IMR-90 (cell line): ENCODE measurements around the gene PSMC5. TPM values are rescaled to one million over a fixed set of nuclear protein-coding genes. Genes with fewer than 3 reads are reported as not detected.

Experiments
- ATAC-seq: fragments of 200-7000 bp; cut with Tn5 transposase; 2 replicates; pipeline ENCODE4 v1.9.1; 2020; ENCODE audit warnings: low read depth, mild to moderate bottlenecking, moderate library complexity
- BruUV-seq: library from RNA; stranded (reverse); fragments of 400-500 nt; replicated peaks from 2 replicates; lab custom pipeline; 2021; lab: Mats Ljungman, UMichigan
- CTCF ChIA-PET: fragments of 300-600 bp; formaldehyde crosslinking; extraction: SDS; loops from one replicate; lab custom pipeline; 2021; ENCODE audit warnings: antibody characterized with exemption; lab: Yijun Ruan, JAX
- POLR2A ChIA-PET: fragments of 300-600 bp; sonication (Branson Sonifier 250); formaldehyde crosslinking; loops from one replicate; lab custom pipeline; 2022; ENCODE audit warnings: antibody characterized with exemption; ENCODE audit not compliant: unreplicated experiment; lab: Charles Lee
- DNase-seq: peaks from one replicate; pipeline ENCODE4 v3.0.0; 2013
- H2AFZ ChIP-seq: replicated peaks from 2 replicates; pipeline ENCODE3; 2013; ENCODE audit warnings: low read length, mild to moderate bottlenecking; ENCODE audit not compliant: poor library complexity
- H2AK5ac ChIP-seq: 2 replicates; pipeline ENCODE4 v1.6.1; 2013; ENCODE audit warnings: low read depth, low read length, inconsistent platforms
- H2AK9ac ChIP-seq: replicated peaks from 2 replicates; pipeline ENCODE3; 2013; ENCODE audit warnings: mild to moderate bottlenecking, low read depth, low read length, moderate library complexity; ENCODE audit not compliant: poor library complexity
- H2BK120ac ChIP-seq: 2 replicates; pipeline ENCODE4 v1.6.1; 2013; ENCODE audit warnings: low read depth, low read length, inconsistent platforms
- H2BK15ac ChIP-seq: 3 replicates; pipeline ENCODE4 v1.6.1; 2013; ENCODE audit warnings: low read depth, low read length, inconsistent platforms
- H2BK20ac ChIP-seq: 2 replicates; pipeline ENCODE4 v1.6.1; 2013; ENCODE audit warnings: low read depth, mild to moderate bottlenecking, inconsistent platforms, low read length, moderate library complexity
- H2BK5ac ChIP-seq: 2 replicates; pipeline ENCODE4 v1.6.1; 2013; ENCODE audit warnings: mild to moderate bottlenecking, low read depth, low read length, inconsistent platforms; ENCODE audit not compliant: poor library complexity, severe bottlenecking
- H3K14ac ChIP-seq: replicated peaks from 2 replicates; pipeline ENCODE4 v1.6.1; 2013; ENCODE audit warnings: low read depth, low read length, inconsistent platforms
- H3K18ac ChIP-seq: 2 replicates; pipeline ENCODE4 v1.6.1; 2013; ENCODE audit warnings: low read depth, low read length, control low read depth
- H3K23ac ChIP-seq: 2 replicates; pipeline ENCODE4 v1.6.1; 2013; ENCODE audit warnings: low read depth, low read length, inconsistent platforms
- H3K27ac ChIP-seq: 2 replicates; pipeline ENCODE4 v1.5.1; 2013; ENCODE audit warnings: mild to moderate bottlenecking, control low read depth, low read length; ENCODE audit not compliant: insufficient read depth
- H3K27me3 ChIP-seq: 2 replicates; pipeline ENCODE4 v1.6.1; 2013; ENCODE audit warnings: low read length; ENCODE audit not compliant: control insufficient read depth, insufficient read depth
- H3K36me3 ChIP-seq: 2 replicates; pipeline ENCODE4 v1.6.1; 2013; ENCODE audit warnings: low read length, mixed read lengths; ENCODE audit not compliant: control insufficient read depth, insufficient read depth
- H3K4ac ChIP-seq: 2 replicates; pipeline ENCODE4 v1.6.1; 2013; ENCODE audit warnings: low read depth, low read length, inconsistent platforms
- H3K4me1 ChIP-seq: 2 replicates; pipeline ENCODE4 v1.6.1; 2013; ENCODE audit warnings: low read length, mixed read lengths; ENCODE audit not compliant: control insufficient read depth, insufficient read depth
- H3K4me2 ChIP-seq: 2 replicates; pipeline ENCODE4 v1.6.1; 2013; ENCODE audit warnings: low read depth, mild to moderate bottlenecking, control low read depth, low read length, moderate library complexity
- H3K4me3 ChIP-seq: 2 replicates; pipeline ENCODE4 v1.5.1; 2013; ENCODE audit warnings: low read depth, mild to moderate bottlenecking, control low read depth, low read length, moderate library complexity; ENCODE audit not compliant: insufficient read depth
- H3K56ac ChIP-seq: 2 replicates; pipeline ENCODE4 v1.6.1; 2013; ENCODE audit warnings: low read length, inconsistent platforms; ENCODE audit not compliant: insufficient read depth; ENCODE audit errors: extremely low read depth
- H3K79me1 ChIP-seq, 2 experiments: 2 replicates each; pipeline ENCODE4 v1.6.1; 2013; ENCODE audit warnings: low read length in 2 of 2, inconsistent platforms in 1 of 2, low read depth in 1 of 2
- H3K9ac ChIP-seq: 2 replicates; pipeline ENCODE4 v1.6.1; 2013; ENCODE audit warnings: low read depth, low read length, control low read depth
- H3K9me1 ChIP-seq: 2 replicates; pipeline ENCODE4 v1.6.1; 2013; ENCODE audit warnings: low read length, inconsistent platforms; ENCODE audit not compliant: insufficient read depth
- H3K9me3 ChIP-seq: 2 replicates; pipeline ENCODE4 v1.6.1; 2013; ENCODE audit warnings: low read length; ENCODE audit not compliant: control insufficient read depth, insufficient read depth
- H4K20me1 ChIP-seq: 2 replicates; pipeline ENCODE4 v1.6.1; 2013; ENCODE audit warnings: low read length, inconsistent platforms; ENCODE audit not compliant: insufficient read depth
- H4K5ac ChIP-seq: 2 replicates; pipeline ENCODE4 v1.6.1; 2013; ENCODE audit warnings: mild to moderate bottlenecking, low read depth, low read length, control low read depth
- H4K8ac ChIP-seq, 2 experiments: 2 replicates each; pipeline ENCODE4 v1.6.1; 2013; ENCODE audit warnings: low read depth in 2 of 2, low read length in 2 of 2, control low read depth in 1 of 2, inconsistent platforms in 1 of 2
- H4K91ac ChIP-seq: 2 replicates; pipeline ENCODE4 v1.6.1; 2013; ENCODE audit warnings: low read depth, low read length, inconsistent platforms; ENCODE audit not compliant: insufficient read depth
- BHLHE40 ChIP-seq: fragments of 150-350 bp; IDR thresholded peaks from 2 replicates; pipeline ENCODE4 v1.6.1; 2016; ENCODE audit warnings: mild to moderate bottlenecking, low read depth, low read length
- CHD1 ChIP-seq: IDR thresholded peaks from 2 replicates; pipeline ENCODE4 v1.6.1; 2012; ENCODE audit warnings: low read depth, low read length, improper control_type of control experiment
- FOS ChIP-seq: fragments of 150-350 bp; IDR thresholded peaks from 2 replicates; pipeline ENCODE4 v1.6.1; 2016; ENCODE audit warnings: low read depth, low read length
- MAFK ChIP-seq: IDR thresholded peaks from 2 replicates; pipeline ENCODE4 v1.6.1; 2012; ENCODE audit warnings: low read depth, low read length, improper control_type of control experiment
- MXI1 ChIP-seq: IDR thresholded peaks from 2 replicates; pipeline ENCODE4 v1.6.1; 2012; ENCODE audit warnings: low read depth, mild to moderate bottlenecking, low read length, moderate library complexity, borderline replicate concordance
- POLR2A ChIP-seq: IDR thresholded peaks from 2 replicates; pipeline ENCODE4 v1.6.1; 2012; ENCODE audit warnings: mild to moderate bottlenecking, low read depth, low read length
- RAD21 ChIP-seq: IDR thresholded peaks from 2 replicates; pipeline ENCODE4 v1.6.1; 2012; ENCODE audit warnings: low read length, improper control_type of control experiment
- RFX5 ChIP-seq: IDR thresholded peaks from 2 replicates; pipeline ENCODE4 v1.8.0; 2012; ENCODE audit warnings: low read depth, mild to moderate bottlenecking, low read length, moderate library complexity
- SMC3 ChIP-seq: fragments of 150-350 bp; IDR thresholded peaks from 2 replicates; pipeline ENCODE4 v1.6.1; 2016; ENCODE audit warnings: low read depth, mild to moderate bottlenecking, antibody characterized with exemption, low read length, moderate library complexity
- WGBS, 2 experiments: methylation state at CpG; one replicate each; pipeline versions ENCODE4 v1.1.5 to v1.1.7; 2013; ENCODE audit warnings: missing lambda C conversion rate in 2 of 2; ENCODE audit not compliant: insufficient read length in 1 of 2; ENCODE audit errors: extremely low coverage in 2 of 2; 5-methylcytosine and 5-hydroxymethylcytosine counted together
- dilution Hi-C: fragments of 300-500 bp; cut with HindIII; formaldehyde crosslinking; loops from one replicate; pipeline ENCODE4 v1.14.3; 2018; ENCODE audit warnings: low sequenced_read_pairs; ENCODE audit not compliant: unreplicated experiment
- in situ Hi-C: fragments of 300-500 bp; cut with MboI; formaldehyde crosslinking; loops from 3 replicates; pipeline ENCODE4 v1.14.3; 2019; ENCODE audit warnings: low sequenced_read_pairs, inconsistent platforms, mixed read lengths
- intact Hi-C: fragments of 100-400 bp; cut with micrococcal nuclease; formaldehyde crosslinking; loops from 2 replicates; pipeline ENCODE4 v1.10.0; 2022
- polyA plus RNA-seq, 3 experiments: library from polyadenylated mRNA; depleted of rRNA; stranded (reverse); fragments of >200 nt; gene quantifications; 2 replicates each; pipeline ENCODE4 v1.2.3, GENCODE V29; 2012; ENCODE audit warnings: low replicate concordance in 1 of 3
- total RNA-seq: library from RNA; depleted of rRNA; stranded (reverse); fragments of >200 nt; gene quantifications from 2 replicates; pipeline ENCODE4 v1.2.3, GENCODE V29; 2012
- TF ChIP-seq, protein P1 (sequence below): conservative IDR thresholded peaks from 2 replicates; pipeline ENCODE4 v1.5.1; 2012; ENCODE audit warnings: mild to moderate bottlenecking, low read depth, low read length, improper control_type of control experiment
- TF ChIP-seq, protein P2 (sequence below): fragments of 150-350 bp; IDR thresholded peaks from 2 replicates; pipeline ENCODE4 v1.6.1; 2017; ENCODE audit warnings: mild to moderate bottlenecking, antibody characterized with exemption, low read length, low read depth

The PSMC5 gene
- total and polyA plus RNA-seq, 2 of the 4 experiments (the other 2 are of a cell fraction), result 105 to 165 TPM

DNA sequence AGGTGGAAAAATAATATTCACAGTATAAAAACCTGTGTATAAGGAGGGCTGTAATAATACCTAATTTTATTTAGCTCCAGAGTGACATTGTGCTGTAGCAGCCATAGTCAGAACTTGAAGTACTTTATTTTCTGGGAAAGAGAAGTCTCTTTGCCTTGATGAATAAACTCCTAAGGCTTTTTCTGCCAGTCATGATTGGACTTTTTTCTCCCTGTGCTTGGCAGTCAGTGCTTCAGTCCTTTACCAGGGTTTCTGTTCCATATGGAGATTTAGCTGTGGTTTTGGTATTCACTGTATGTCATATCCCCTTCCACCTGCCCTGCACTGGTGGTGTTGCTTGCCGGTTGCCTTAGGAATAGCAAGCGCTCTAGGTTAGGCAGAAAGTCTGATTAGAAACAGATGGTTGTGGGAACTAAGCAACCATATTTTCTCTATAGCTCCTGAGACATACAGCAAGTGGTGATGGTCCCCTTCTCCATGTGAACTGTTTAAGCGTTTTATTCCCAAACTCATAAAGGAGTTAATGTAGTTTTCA is 28.6 kb upstream of the PSMC5 start:
- H3K4me3 ChIP-seq, result no peak overlapping the region
- H2BK120ac ChIP-seq, result no peak overlapping the region
- peaks cover 39 to 47% of the 10 kb centered on the region in 2 experiments for H3K79me1 ChIP-seq
- H3K4ac ChIP-seq, result no peak overlapping the region
- H3K18ac ChIP-seq, result no peak overlapping the region
- CTCF ChIA-PET, result interaction anchor here (0.7 to 1.5 kb wide), 2 partner anchors 18 to 50 kb away, joined by 5 to 6 read pairs; no protein-coding TSS in a partner anchor
- in situ Hi-C loops (no loop called here), dilution Hi-C loops (no loop called here), intact Hi-C loops (loop anchor here (5.0 kb wide), 1 partner anchor 41 kb away; no protein-coding TSS in a partner anchor)
- no peak overlapping the region for H4K91ac ChIP-seq
- no peaks in the 10 kb centered on the region for H3K4me1 ChIP-seq
- H3K9ac ChIP-seq, result no peak overlapping the region
- no peak overlapping the region for H3K56ac ChIP-seq
- no CpG with 5 or more reads among the region's 3 CpGs for WGBS, 2 experiments
- no peak overlapping the region for H4K5ac ChIP-seq
- H2AFZ ChIP-seq, result no peak overlapping the region
- POLR2A ChIA-PET, result no interaction called here
- H2BK20ac ChIP-seq, result no peak overlapping the region
- ATAC-seq (no peak), DNase-seq (peak; percentile 8)
- H3K36me3 ChIP-seq, result peaks cover 65% of the 10 kb centered on the region
- H3K9me3 ChIP-seq, result no peaks in the 10 kb centered on the region
- no peak overlapping the region for H3K14ac ChIP-seq
- no peak overlapping the region for H2BK15ac ChIP-seq
- BruUV-seq, result no TSS peak
- TF ChIP-seq, protein P1, sequence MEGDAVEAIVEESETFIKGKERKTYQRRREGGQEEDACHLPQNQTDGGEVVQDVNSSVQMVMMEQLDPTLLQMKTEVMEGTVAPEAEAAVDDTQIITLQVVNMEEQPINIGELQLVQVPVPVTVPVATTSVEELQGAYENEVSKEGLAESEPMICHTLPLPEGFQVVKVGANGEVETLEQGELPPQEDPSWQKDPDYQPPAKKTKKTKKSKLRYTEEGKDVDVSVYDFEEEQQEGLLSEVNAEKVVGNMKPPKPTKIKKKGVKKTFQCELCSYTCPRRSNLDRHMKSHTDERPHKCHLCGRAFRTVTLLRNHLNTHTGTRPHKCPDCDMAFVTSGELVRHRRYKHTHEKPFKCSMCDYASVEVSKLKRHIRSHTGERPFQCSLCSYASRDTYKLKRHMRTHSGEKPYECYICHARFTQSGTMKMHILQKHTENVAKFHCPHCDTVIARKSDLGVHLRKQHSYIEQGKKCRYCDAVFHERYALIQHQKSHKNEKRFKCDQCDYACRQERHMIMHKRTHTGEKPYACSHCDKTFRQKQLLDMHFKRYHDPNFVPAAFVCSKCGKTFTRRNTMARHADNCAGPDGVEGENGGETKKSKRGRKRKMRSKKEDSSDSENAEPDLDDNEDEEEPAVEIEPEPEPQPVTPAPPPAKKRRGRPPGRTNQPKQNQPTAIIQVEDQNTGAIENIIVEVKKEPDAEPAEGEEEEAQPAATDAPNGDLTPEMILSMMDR, result no peak
- no peak for TF ChIP-seq SMC3
- no peak for TF ChIP-seq RAD21
- TF ChIP-seq RFX5, result no peak
- no peak for TF ChIP-seq POLR2A
- TF ChIP-seq BHLHE40, result no peak
- no peak for TF ChIP-seq FOS
- no peak for TF ChIP-seq MAFK
- no peak for TF ChIP-seq MXI1
- TF ChIP-seq CHD1, result no peak
- TF ChIP-seq, protein P2, sequence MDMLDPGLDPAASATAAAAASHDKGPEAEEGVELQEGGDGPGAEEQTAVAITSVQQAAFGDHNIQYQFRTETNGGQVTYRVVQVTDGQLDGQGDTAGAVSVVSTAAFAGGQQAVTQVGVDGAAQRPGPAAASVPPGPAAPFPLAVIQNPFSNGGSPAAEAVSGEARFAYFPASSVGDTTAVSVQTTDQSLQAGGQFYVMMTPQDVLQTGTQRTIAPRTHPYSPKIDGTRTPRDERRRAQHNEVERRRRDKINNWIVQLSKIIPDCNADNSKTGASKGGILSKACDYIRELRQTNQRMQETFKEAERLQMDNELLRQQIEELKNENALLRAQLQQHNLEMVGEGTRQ, result no peak
- no peaks in the 10 kb centered on the region for H3K27me3 ChIP-seq
- peaks cover 9% of the 10 kb centered on the region for H4K20me1 ChIP-seq
- no peak overlapping the region for H3K4me2 ChIP-seq
- H3K27ac ChIP-seq, result no peak overlapping the region
- no peak overlapping the region for H2AK9ac ChIP-seq
- no peak overlapping the region for H3K23ac ChIP-seq
- no peaks in the 10 kb centered on the region for H3K9me1 ChIP-seq
- H2BK5ac ChIP-seq, result no peak overlapping the region
- no peak overlapping the region for H2AK5ac ChIP-seq
- H4K8ac ChIP-seq, result no peak overlapping the region
